ENCODE measurements around the gene ISCA2.

ISCA2 gene

DNA sequence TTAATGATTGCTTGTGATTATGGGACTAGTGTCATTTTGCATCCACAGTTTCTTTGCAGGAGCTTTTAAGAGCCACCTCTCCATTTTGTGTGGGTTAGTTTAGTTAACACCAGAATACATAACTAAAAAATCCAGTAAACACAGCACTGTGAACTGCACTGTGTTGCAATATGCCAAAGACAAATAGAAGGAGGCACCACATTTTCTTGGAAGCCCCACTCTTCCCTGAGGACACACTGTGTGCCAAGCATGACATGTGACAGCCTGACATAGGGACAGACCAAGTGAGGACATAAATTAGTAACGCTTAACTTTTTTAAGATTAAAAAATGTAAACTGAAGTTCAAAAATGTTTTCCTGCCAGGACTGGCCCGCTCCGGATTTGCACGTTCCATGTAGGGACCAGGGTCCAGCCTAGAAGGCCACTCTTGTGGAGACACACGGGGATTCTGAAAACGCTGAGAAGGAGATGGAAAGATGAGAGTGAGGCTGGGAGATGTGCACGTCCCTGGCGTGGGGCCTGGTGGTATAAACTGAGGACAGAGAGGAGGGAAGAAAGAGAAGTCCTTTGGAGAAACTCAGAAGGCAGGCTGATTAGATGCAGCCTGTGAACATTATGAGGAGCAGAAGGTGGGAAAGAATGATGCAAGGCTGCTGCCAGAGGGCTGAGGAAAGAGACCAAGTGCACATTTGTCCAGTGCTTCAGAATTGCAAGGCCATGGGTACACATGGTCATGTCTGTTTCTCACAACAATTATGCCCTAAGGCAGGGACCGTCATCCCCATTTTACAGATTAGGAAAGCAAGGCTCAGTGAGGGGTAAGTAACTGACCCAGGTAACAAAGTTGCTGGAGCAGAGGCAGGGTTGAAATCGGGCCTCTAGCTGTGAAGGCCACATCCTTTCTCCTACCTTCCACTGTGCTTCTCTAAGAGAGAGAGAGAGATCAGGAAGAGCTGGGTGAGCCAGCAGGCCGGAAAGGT is 45.1 kb downstream of the ISCA2 start:
- Histone ChIP-seq H3K9ac (ENCODE audit: insufficient read length, low read depth) (no peak overlapping the region), H3K36me3 (ENCODE audit: insufficient read depth, insufficient read length, low read length) (no peaks in the 10 kb centered on the region), H3K27me3 (ENCODE audit: insufficient read depth, insufficient read length) (no peaks in the 10 kb centered on the region), H3K4me1 (ENCODE audit: insufficient read depth, insufficient read length) (no peaks in the 10 kb centered on the region), H3K4me3 (ENCODE audit: insufficient read length, low read depth) (no peak overlapping the region), H3K9me3 (ENCODE audit: insufficient read depth, low read length) (no peaks in the 10 kb centered on the region)
- TF ChIP-seq SUZ12 (IDR thresholded peaks at IDR 0.05; ENCODE audit: extremely low read depth, insufficient read depth, insufficient read length) (no peak), ZNF274 (IDR thresholded peaks at IDR 0.05; ENCODE audit: low read depth, low read length) (no peak), YY1 (IDR thresholded peaks at IDR 0.05; ENCODE audit: insufficient read depth, insufficient read length) (no peak)
- no peak for DNase-seq (ENCODE audit: low read depth, low spot score)

DNA sequence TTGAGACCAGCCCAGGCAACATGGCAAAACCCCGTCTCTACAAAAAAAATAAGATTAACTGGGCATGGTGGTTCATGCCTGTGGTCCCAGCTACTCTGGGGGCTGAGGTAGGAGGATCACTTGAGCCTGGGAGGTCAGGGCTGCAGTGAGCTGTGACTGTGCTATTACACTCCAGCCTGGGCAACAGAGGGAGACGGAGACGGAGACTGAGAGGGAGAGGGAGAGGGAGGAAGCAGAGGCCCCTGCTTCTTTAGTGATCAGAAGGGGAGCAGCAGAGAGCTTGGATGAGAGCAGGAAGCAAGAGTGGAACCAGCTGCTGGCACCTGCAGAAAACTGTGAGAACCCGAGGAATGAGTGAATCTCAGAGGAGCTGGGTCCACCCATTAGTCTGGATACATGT is 45.9 kb downstream of the ISCA2 start:
- no peaks in the 10 kb centered on the region for H3K27me3 ChIP-seq (ENCODE audit: insufficient read depth, insufficient read length)
- DNase-seq (ENCODE audit: low read depth, low spot score): no peak
- H3K9ac ChIP-seq (ENCODE audit: insufficient read length, low read depth): no peak overlapping the region
- TF ChIP-seq ZNF274 (IDR thresholded peaks at IDR 0.05; ENCODE audit: low read depth, low read length) (no peak), YY1 (IDR thresholded peaks at IDR 0.05; ENCODE audit: insufficient read depth, insufficient read length) (no peak), SUZ12 (IDR thresholded peaks at IDR 0.05; ENCODE audit: extremely low read depth, insufficient read depth, insufficient read length) (no peak)
- no peak overlapping the region for H3K4me3 ChIP-seq (ENCODE audit: insufficient read length, low read depth)
- no peaks in the 10 kb centered on the region for H3K36me3 ChIP-seq (ENCODE audit: insufficient read depth, insufficient read length, low read length)
- no peaks in the 10 kb centered on the region for H3K4me1 ChIP-seq (ENCODE audit: insufficient read depth, insufficient read length)
- H3K9me3 ChIP-seq (ENCODE audit: insufficient read depth, low read length): no peaks in the 10 kb centered on the region

DNA sequence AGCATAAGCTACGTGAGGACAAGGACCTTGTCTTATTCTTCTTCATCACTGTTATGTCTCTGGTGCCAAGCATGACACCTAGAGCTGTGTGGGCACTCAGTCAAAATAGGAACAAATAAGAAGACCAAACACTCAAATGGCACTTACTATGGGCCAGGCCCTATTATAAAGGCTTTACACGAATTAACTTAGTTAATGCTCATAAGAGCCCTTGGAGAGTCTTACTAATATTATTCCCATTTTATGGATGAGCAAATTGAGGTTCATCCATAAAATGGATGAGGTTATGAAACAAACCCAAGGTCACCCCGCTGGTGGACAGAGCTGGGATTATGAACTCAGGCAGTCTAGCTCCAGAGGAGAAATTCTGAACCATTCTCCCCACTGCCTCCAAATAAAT is 47.7 kb downstream of the ISCA2 start:
- Histone ChIP-seq H3K9me3 (ENCODE audit: insufficient read depth, low read length) (no peaks in the 10 kb centered on the region), H3K4me1 (ENCODE audit: insufficient read depth, insufficient read length) (no peaks in the 10 kb centered on the region), H3K36me3 (ENCODE audit: insufficient read depth, insufficient read length, low read length) (no peaks in the 10 kb centered on the region), H3K27me3 (ENCODE audit: insufficient read depth, insufficient read length) (no peaks in the 10 kb centered on the region), H3K9ac (ENCODE audit: insufficient read length, low read depth) (no peak overlapping the region), H3K4me3 (ENCODE audit: insufficient read length, low read depth) (no peak overlapping the region)
- no peak for DNase-seq (ENCODE audit: low read depth, low spot score)
- no peak for TF ChIP-seq ZNF274 (IDR thresholded peaks at IDR 0.05; ENCODE audit: low read depth, low read length)
- TF ChIP-seq YY1 (IDR thresholded peaks at IDR 0.05; ENCODE audit: insufficient read depth, insufficient read length): no peak
- no peak for TF ChIP-seq SUZ12 (IDR thresholded peaks at IDR 0.05; ENCODE audit: extremely low read depth, insufficient read depth, insufficient read length)

DNA sequence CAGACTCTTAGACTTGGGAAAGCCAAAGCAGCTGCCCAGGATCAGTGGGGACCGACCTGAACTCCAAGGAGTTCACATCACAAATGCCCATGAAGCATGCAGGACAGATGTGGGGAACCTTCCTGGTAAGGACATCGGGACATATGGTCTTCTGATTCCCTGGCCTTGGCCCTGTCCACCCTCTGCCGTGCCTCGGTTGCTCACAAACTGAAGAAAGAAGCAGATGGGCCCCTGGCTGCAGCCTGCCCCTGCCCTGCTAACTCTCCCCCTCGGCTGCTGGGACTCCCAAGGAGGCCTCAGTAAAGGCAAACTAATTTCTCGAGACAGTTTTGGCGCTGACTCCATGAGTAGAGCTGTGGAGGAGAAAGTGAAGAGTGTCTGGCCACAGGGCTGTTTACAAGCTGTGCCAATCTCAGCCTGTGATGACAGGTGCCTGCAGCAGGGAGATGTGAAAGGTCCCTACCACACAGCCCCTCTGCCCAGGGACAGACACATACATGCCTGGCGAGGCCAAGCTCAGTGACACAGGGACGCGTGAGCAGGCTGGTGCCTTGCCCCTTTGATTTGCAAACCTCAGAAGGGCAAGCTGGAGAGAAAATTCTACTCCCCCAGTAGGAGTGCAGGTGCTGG is 48.6 kb downstream of the ISCA2 start:
- no peak for DNase-seq (ENCODE audit: low read depth, low spot score)
- H3K27me3 ChIP-seq (ENCODE audit: insufficient read depth, insufficient read length): no peaks in the 10 kb centered on the region
- TF ChIP-seq YY1 (IDR thresholded peaks at IDR 0.05; ENCODE audit: insufficient read depth, insufficient read length) (no peak), SUZ12 (IDR thresholded peaks at IDR 0.05; ENCODE audit: extremely low read depth, insufficient read depth, insufficient read length) (no peak), ZNF274 (IDR thresholded peaks at IDR 0.05; ENCODE audit: low read depth, low read length) (no peak)
- H3K4me3 ChIP-seq (ENCODE audit: insufficient read length, low read depth): no peak overlapping the region
- H3K4me1 ChIP-seq (ENCODE audit: insufficient read depth, insufficient read length): no peaks in the 10 kb centered on the region
- no peaks in the 10 kb centered on the region for H3K36me3 ChIP-seq (ENCODE audit: insufficient read depth, insufficient read length, low read length)
- H3K9ac ChIP-seq (ENCODE audit: insufficient read length, low read depth): no peak overlapping the region
- no peaks in the 10 kb centered on the region for H3K9me3 ChIP-seq (ENCODE audit: insufficient read depth, low read length)

DNA sequence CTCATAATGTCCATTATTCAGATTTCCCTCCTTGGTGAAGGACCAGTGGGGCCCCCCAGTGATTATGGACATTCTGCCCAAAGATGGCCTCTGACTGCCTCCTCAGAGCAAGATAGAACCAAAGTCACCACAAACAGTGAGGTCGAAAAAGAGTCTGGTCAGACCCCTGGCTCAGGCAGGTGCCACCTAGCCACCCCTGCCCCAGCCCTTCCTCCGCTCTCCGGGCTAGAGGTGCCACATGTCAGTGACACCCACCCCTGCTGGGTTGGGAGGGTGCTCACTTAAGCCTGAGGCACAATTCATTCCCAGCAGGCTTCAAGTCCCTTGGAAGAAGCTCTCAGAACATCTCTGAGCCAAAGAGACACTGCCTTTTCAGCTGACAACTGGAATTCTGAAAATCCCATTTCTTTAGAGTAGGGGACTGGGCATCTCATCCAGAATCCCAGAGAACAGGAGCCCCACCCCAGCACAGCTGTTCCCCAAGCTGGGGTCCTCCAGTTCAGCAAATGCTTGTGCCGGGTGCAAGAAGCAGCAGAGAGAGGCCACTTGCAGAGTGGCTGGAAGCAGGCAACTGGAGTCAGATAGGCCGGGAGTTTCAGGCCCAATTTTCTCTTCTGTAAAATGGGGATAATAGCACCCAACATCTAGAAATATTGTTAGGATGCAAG is 50.3 kb downstream of the ISCA2 start:
- H3K27me3 ChIP-seq (ENCODE audit: insufficient read depth, insufficient read length): no peaks in the 10 kb centered on the region
- H3K4me1 ChIP-seq (ENCODE audit: insufficient read depth, insufficient read length): no peaks in the 10 kb centered on the region
- H3K9me3 ChIP-seq (ENCODE audit: insufficient read depth, low read length): no peaks in the 10 kb centered on the region
- no peak for DNase-seq (ENCODE audit: low read depth, low spot score)
- no peak overlapping the region for H3K9ac ChIP-seq (ENCODE audit: insufficient read length, low read depth)
- no peak overlapping the region for H3K4me3 ChIP-seq (ENCODE audit: insufficient read length, low read depth)
- no peak for TF ChIP-seq YY1 (IDR thresholded peaks at IDR 0.05; ENCODE audit: insufficient read depth, insufficient read length)
- TF ChIP-seq ZNF274 (IDR thresholded peaks at IDR 0.05; ENCODE audit: low read depth, low read length): no peak
- no peak for TF ChIP-seq SUZ12 (IDR thresholded peaks at IDR 0.05; ENCODE audit: extremely low read depth, insufficient read depth, insufficient read length)
- H3K36me3 ChIP-seq (ENCODE audit: insufficient read depth, insufficient read length, low read length): no peaks in the 10 kb centered on the region

DNA sequence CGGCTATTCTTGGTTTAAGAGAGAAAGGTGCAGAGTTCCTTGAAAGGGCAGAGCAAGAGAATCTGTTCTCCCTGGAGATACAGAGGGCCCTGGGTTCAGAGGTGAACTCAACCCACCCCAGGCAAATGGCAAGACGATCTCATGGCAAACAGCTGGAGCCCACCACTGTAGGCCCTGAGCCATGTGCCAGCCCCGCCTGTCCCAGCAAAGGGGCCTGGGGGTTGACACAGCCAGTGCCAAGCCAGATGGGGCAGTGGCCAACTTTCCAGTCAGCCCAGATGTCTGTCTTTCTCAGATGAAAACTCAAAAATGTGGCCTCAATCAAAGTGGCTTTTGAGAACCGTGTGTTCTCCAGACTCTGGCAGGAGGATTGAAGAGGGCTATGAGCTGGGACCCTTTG is 51.8 kb downstream of the ISCA2 start:
- Histone ChIP-seq H3K9me3 (ENCODE audit: insufficient read depth, low read length) (no peaks in the 10 kb centered on the region), H3K4me3 (ENCODE audit: insufficient read length, low read depth) (no peak overlapping the region), H3K9ac (ENCODE audit: insufficient read length, low read depth) (no peak overlapping the region), H3K27me3 (ENCODE audit: insufficient read depth, insufficient read length) (no peaks in the 10 kb centered on the region), H3K4me1 (ENCODE audit: insufficient read depth, insufficient read length) (peaks cover 5% of the 10 kb centered on the region), H3K36me3 (ENCODE audit: insufficient read depth, insufficient read length, low read length) (no peaks in the 10 kb centered on the region)
- TF ChIP-seq YY1 (IDR thresholded peaks at IDR 0.05; ENCODE audit: insufficient read depth, insufficient read length) (no peak), SUZ12 (IDR thresholded peaks at IDR 0.05; ENCODE audit: extremely low read depth, insufficient read depth, insufficient read length) (no peak), ZNF274 (IDR thresholded peaks at IDR 0.05; ENCODE audit: low read depth, low read length) (no peak)
- no peak for DNase-seq (ENCODE audit: low read depth, low spot score)

DNA sequence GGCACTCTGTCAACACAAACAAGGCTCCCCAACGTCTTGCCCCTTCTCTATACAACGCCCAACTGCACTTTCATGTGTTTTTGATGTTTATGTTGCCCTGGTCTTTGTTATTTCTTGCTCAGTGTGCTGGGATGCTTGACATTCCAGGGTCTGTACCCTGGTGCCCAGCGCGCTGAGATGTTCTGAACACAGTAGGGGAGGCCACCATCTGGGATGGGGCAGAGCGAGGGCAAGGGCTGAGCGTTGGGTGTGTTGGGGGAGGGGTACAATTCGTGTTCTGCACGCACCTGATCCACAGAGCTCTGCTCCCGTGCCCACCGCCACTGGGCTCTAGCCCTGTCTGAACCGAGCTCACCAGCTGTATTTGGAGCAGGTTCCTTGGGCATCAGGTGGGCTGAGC is 52.9 kb downstream of the ISCA2 start:
- Histone ChIP-seq H3K27me3 (ENCODE audit: insufficient read depth, insufficient read length) (no peaks in the 10 kb centered on the region), H3K4me1 (ENCODE audit: insufficient read depth, insufficient read length) (peaks cover 11% of the 10 kb centered on the region), H3K9ac (ENCODE audit: insufficient read length, low read depth) (no peak overlapping the region), H3K36me3 (ENCODE audit: insufficient read depth, insufficient read length, low read length) (no peaks in the 10 kb centered on the region), H3K9me3 (ENCODE audit: insufficient read depth, low read length) (no peaks in the 10 kb centered on the region), H3K4me3 (ENCODE audit: insufficient read length, low read depth) (no peak overlapping the region)
- TF ChIP-seq YY1 (IDR thresholded peaks at IDR 0.05; ENCODE audit: insufficient read depth, insufficient read length) (no peak), ZNF274 (IDR thresholded peaks at IDR 0.05; ENCODE audit: low read depth, low read length) (no peak), SUZ12 (IDR thresholded peaks at IDR 0.05; ENCODE audit: extremely low read depth, insufficient read depth, insufficient read length) (no peak)
- no peak for DNase-seq (ENCODE audit: low read depth, low spot score)

Measured in NT2/D1 (cell line).